H9 (cell line): ENCODE results near the gene FMN1. TPM values are rescaled to one million over a fixed set of nuclear protein-coding genes. Genes with fewer than 3 reads are reported as not detected.

ENCODE experiments used
- DNase-seq: peaks from one replicate; pipeline ENCODE4 v3.0.0-alpha.2; 2017
- H2AFZ ChIP-seq: one replicate; pipeline ENCODE4 v1.6.1; 2013; ENCODE audit warnings: mild to moderate bottlenecking, low read length, control low read depth, moderate library complexity
- H2AK5ac ChIP-seq: 2 replicates; pipeline ENCODE4 v1.6.1; 2013; ENCODE audit warnings: low read length, control low read depth, mixed read lengths; ENCODE audit not compliant: insufficient read length
- H2BK120ac ChIP-seq: one replicate; pipeline ENCODE4 v1.6.1; 2013; ENCODE audit warnings: low read depth, mild to moderate bottlenecking, low read length, control low read depth, inconsistent platforms; ENCODE audit not compliant: poor library complexity, severe bottlenecking
- H2BK12ac ChIP-seq: 2 replicates; pipeline ENCODE4 v1.6.1; 2013; ENCODE audit warnings: low read length, control low read depth, mixed read lengths, low read depth; ENCODE audit not compliant: insufficient read length
- H2BK15ac ChIP-seq: 2 replicates; pipeline ENCODE4 v1.6.1; 2013; ENCODE audit warnings: low read depth, low read length, control low read depth
- H2BK20ac ChIP-seq: one replicate; pipeline ENCODE4 v1.6.1; 2013; ENCODE audit warnings: low read depth, mild to moderate bottlenecking, low read length, control low read depth, inconsistent platforms; ENCODE audit not compliant: poor library complexity, severe bottlenecking
- H2BK5ac ChIP-seq: 2 replicates; pipeline ENCODE4 v1.6.1; 2013; ENCODE audit warnings: low read length, control low read depth, mixed read lengths; ENCODE audit not compliant: insufficient read length
- H3K14ac ChIP-seq: 2 replicates; pipeline ENCODE4 v1.6.1; 2013; ENCODE audit warnings: low read length, control low read depth; ENCODE audit not compliant: insufficient read depth
- H3K18ac ChIP-seq: 2 replicates; pipeline ENCODE4 v1.6.1; 2013; ENCODE audit warnings: low read depth, mild to moderate bottlenecking, mixed read lengths, low read length, control low read depth; ENCODE audit not compliant: insufficient read length
- H3K23ac ChIP-seq: 2 replicates; pipeline ENCODE4 v1.6.1; 2013; ENCODE audit warnings: low read length, control low read depth, mixed read lengths, low read depth; ENCODE audit not compliant: insufficient read length
- H3K23me2 ChIP-seq: 2 replicates; pipeline ENCODE4 v1.6.1; 2013; ENCODE audit warnings: low read depth, mild to moderate bottlenecking, mixed read lengths, low read length, control low read depth; ENCODE audit not compliant: insufficient read length, poor library complexity, severe bottlenecking
- H3K27ac ChIP-seq: 2 replicates; pipeline ENCODE4 v1.5.1; 2013; ENCODE audit warnings: low read length, control low read depth, mixed read lengths, low read depth; ENCODE audit not compliant: insufficient read length
- H3K27me3 ChIP-seq: 2 replicates; pipeline ENCODE4 v1.6.1; 2013; ENCODE audit warnings: low read length, control low read depth, inconsistent platforms; ENCODE audit not compliant: insufficient read depth
- H3K4ac ChIP-seq: 2 replicates; pipeline ENCODE4 v1.6.1; 2013; ENCODE audit warnings: low read depth, mild to moderate bottlenecking, control low read depth, inconsistent platforms, low read length, moderate library complexity
- H3K4me1 ChIP-seq: 2 replicates; pipeline ENCODE4 v1.6.1; 2013; ENCODE audit warnings: low read length, control low read depth, inconsistent platforms; ENCODE audit not compliant: insufficient read depth
- H3K4me2 ChIP-seq: 2 replicates; pipeline ENCODE4 v1.6.1; 2013; ENCODE audit warnings: low read length, control low read depth, mixed read lengths; ENCODE audit not compliant: insufficient read length, insufficient read depth
- H3K56ac ChIP-seq: 2 replicates; pipeline ENCODE4 v1.6.1; 2013; ENCODE audit warnings: low read depth, mild to moderate bottlenecking, mixed read lengths, low read length, control low read depth; ENCODE audit not compliant: insufficient read length
- H3K79me1 ChIP-seq: 2 replicates; pipeline ENCODE4 v1.6.1; 2013; ENCODE audit warnings: low read depth, mild to moderate bottlenecking, moderate library complexity, low read length, control low read depth, inconsistent platforms; ENCODE audit not compliant: insufficient read depth, poor library complexity, severe bottlenecking
- H3K79me2 ChIP-seq: 2 replicates; pipeline ENCODE4 v1.6.1; 2013; ENCODE audit warnings: low read length, control low read depth, inconsistent platforms; ENCODE audit not compliant: insufficient read depth
- H3K9ac ChIP-seq: 2 replicates; pipeline ENCODE4 v1.6.1; 2013; ENCODE audit warnings: low read length, control low read depth, mixed read lengths; ENCODE audit not compliant: insufficient read length; ENCODE audit errors: extremely low read depth
- H3K9me3 ChIP-seq: one replicate; pipeline ENCODE4 v1.6.1; 2013; ENCODE audit warnings: low read depth, low read length, inconsistent platforms; ENCODE audit not compliant: control insufficient read depth
- H3T11ph ChIP-seq: one replicate; pipeline ENCODE4 v1.6.1; 2013; ENCODE audit warnings: mild to moderate bottlenecking, low read length, control low read depth, inconsistent platforms
- H4K20me1 ChIP-seq: one replicate; pipeline ENCODE4 v1.6.1; 2013; ENCODE audit not compliant: control insufficient read depth, insufficient read length, insufficient read depth
- H4K5ac ChIP-seq: 2 replicates; pipeline ENCODE4 v1.6.1; 2013; ENCODE audit warnings: low read depth, mild to moderate bottlenecking, mixed read lengths, low read length, control low read depth; ENCODE audit not compliant: insufficient read length
- H4K8ac ChIP-seq: replicated peaks from 2 replicates; pipeline ENCODE4 v1.6.1; 2013; ENCODE audit warnings: low read length, control low read depth, mixed read lengths, low read depth; ENCODE audit not compliant: insufficient read length
- H4K91ac ChIP-seq: 2 replicates; pipeline ENCODE4 v1.6.1; 2013; ENCODE audit warnings: low read depth, mild to moderate bottlenecking, moderate library complexity, mixed read lengths, low read length, control low read depth; ENCODE audit not compliant: insufficient read length
- H3K27ac Mint-ChIP-seq, 3 experiments: 2 replicates in 2 of 3; 3 replicates in 1 of 3; pipeline ENCODE4 v1.8.0; 2020 to 2021; ENCODE audit warnings: mixed read lengths in 3 of 3, mild to moderate bottlenecking in 1 of 3, moderate library complexity in 1 of 3
- H3K27me3 Mint-ChIP-seq: 2 replicates; pipeline ENCODE4 v1.8.0; 2021; ENCODE audit warnings: low read depth, mild to moderate bottlenecking, moderate library complexity, mixed read lengths
- H3K36me3 Mint-ChIP-seq, 3 experiments: 2 replicates in 2 of 3; 3 replicates in 1 of 3; pipeline ENCODE4 v1.8.0; 2020 to 2021; ENCODE audit warnings: low read depth in 3 of 3, mixed read lengths in 3 of 3; ENCODE audit not compliant: insufficient read depth in 1 of 3
- H3K4me1 Mint-ChIP-seq, 2 experiments: 2 replicates each; pipeline ENCODE4 v1.8.0; 2020; ENCODE audit warnings: mixed read lengths in 2 of 2
- H3K4me3 Mint-ChIP-seq, 2 experiments: 2 replicates in 1 of 2; 3 replicates in 1 of 2; pipeline ENCODE4 v1.8.0; 2020 to 2021; ENCODE audit warnings: mild to moderate bottlenecking in 2 of 2, mixed read lengths in 2 of 2, moderate library complexity in 1 of 2
- H3K9me3 Mint-ChIP-seq, 2 experiments: 2 replicates in 1 of 2; 3 replicates in 1 of 2; pipeline ENCODE4 v1.8.0; 2020; ENCODE audit warnings: mild to moderate bottlenecking in 2 of 2, mixed read lengths in 2 of 2, moderate library complexity in 1 of 2
- total RNA-seq: library from RNA; stranded (reverse); gene quantifications from 2 replicates; pipeline ENCODE4 v1.2.1, GENCODE V29; 2021
- TF ChIP-seq, protein P1 (sequence below): fragments of 200-600 bp; sonication (generic); conservative IDR thresholded peaks from 3 replicates; pipeline ENCODE4 v1.8.0; 2021; ENCODE audit warnings: antibody characterized with exemption, mild to moderate bottlenecking

Gene FMN1
- total RNA-seq, 1 experiment from 2014 or later, result 1.9 TPM

DNA sequence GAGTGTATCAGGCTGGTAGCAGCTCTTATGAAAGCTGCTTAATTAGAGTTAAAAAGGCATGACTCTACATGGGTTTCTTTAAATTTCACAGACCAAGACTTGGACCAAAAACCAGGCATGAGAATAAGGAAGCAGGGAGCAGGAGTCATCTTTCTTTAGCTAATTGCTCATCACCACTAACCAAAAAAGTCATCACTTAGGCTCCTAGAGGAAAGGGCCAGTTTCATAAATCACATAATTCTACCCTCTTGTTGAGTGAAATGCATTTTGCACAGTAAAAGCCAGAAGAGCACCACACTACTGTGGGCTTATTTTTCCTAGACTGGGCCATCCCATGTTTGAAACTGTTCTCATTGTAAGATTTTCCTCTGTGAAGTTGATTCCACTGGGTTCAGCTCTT, 301.1 kb downstream of the FMN1 start:
- H3K79me2 ChIP-seq, result no peaks in the 10 kb centered on the region
- no peaks in the 10 kb centered on the region for H3K36me3 Mint-ChIP-seq
- peaks cover 12% of the 10 kb centered on the region in 2 experiments for H3K4me1 Mint-ChIP-seq
- TF ChIP-seq, protein P1, sequence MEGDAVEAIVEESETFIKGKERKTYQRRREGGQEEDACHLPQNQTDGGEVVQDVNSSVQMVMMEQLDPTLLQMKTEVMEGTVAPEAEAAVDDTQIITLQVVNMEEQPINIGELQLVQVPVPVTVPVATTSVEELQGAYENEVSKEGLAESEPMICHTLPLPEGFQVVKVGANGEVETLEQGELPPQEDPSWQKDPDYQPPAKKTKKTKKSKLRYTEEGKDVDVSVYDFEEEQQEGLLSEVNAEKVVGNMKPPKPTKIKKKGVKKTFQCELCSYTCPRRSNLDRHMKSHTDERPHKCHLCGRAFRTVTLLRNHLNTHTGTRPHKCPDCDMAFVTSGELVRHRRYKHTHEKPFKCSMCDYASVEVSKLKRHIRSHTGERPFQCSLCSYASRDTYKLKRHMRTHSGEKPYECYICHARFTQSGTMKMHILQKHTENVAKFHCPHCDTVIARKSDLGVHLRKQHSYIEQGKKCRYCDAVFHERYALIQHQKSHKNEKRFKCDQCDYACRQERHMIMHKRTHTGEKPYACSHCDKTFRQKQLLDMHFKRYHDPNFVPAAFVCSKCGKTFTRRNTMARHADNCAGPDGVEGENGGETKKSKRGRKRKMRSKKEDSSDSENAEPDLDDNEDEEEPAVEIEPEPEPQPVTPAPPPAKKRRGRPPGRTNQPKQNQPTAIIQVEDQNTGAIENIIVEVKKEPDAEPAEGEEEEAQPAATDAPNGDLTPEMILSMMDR, result no peak
- no peak overlapping the region for H2BK12ac ChIP-seq
- no peak overlapping the region for H2BK120ac ChIP-seq
- no peak overlapping the region for H2AFZ ChIP-seq
- no peaks in the 10 kb centered on the region; the same call in 1 of the 2 replicates for H3K27me3 ChIP-seq
- H2BK15ac ChIP-seq, result no peak overlapping the region
- H3K9ac ChIP-seq, result no peak overlapping the region
- H3K23me2 ChIP-seq, result no peaks in the 10 kb centered on the region
- no peak overlapping the region for H3K56ac ChIP-seq
- H2BK20ac ChIP-seq, result no peak overlapping the region
- no peak overlapping the region for H3K4me3 Mint-ChIP-seq
- no peak overlapping the region for H4K8ac ChIP-seq
- H3K79me1 ChIP-seq, result no peaks in the 10 kb centered on the region
- no peaks in the 10 kb centered on the region for H3K9me3 ChIP-seq
- H3K14ac ChIP-seq, result no peak overlapping the region
- no peak overlapping the region for H4K91ac ChIP-seq
- no peaks in the 10 kb centered on the region for H4K20me1 ChIP-seq
- no peak overlapping the region for H2BK5ac ChIP-seq
- peaks cover 20% of the 10 kb centered on the region for H3K27me3 Mint-ChIP-seq
- H3K18ac ChIP-seq, result no peak overlapping the region
- H3K4me1 ChIP-seq, result peaks cover under 1% of the 10 kb centered on the region; the same call in 1 of the 2 replicates
- no peak overlapping the region for H4K5ac ChIP-seq
- no peak overlapping the region for H3K23ac ChIP-seq
- no peak overlapping the region for H3K4me2 ChIP-seq
- H3K9me3 Mint-ChIP-seq, result peaks cover 0 to 5% of the 10 kb centered on the region in 2 experiments; a peak in 1 of 5 replicates
- no peak overlapping the region for H3K27ac Mint-ChIP-seq
- no peak overlapping the region for H3T11ph ChIP-seq
- H2AK5ac ChIP-seq, result no peak overlapping the region
- H3K4ac ChIP-seq, result no peak overlapping the region
- no peak overlapping the region for H3K27ac ChIP-seq
- no peak for DNase-seq
